ENCODE data around the gene GRB10. TPM values are rescaled to one million over a fixed set of nuclear protein-coding genes. Genes with fewer than 3 reads are reported as not detected.

Gene GRB10
- total and polyA plus RNA-seq, 11 donors, result 14.7 to 38.2 (median 28.0) TPM

Other genes starting within 250 kb of the GRB10 start
- not detected for gene DDC, start 217.5 kb downstream of the GRB10 start, total RNA-seq
- gene DDC, start 217.5 kb downstream of the GRB10 start, polyA plus RNA-seq, result under 1 TPM in 1 of 2 donors, not detected in 1; 0.08 TPM